Activated naive CD4-positive, alpha-beta T cell treated with anti-CD3 and anti-CD28 coated beads, Interleukin-2, amount 50 U/mL, for 16 hours (primary cell): ENCODE data around the gene CMSS1.
"Not testable (repeated sequence)": the region's sequence is repeated elsewhere in the genome, so short reads cannot be mapped to it uniquely, and the experiment has no call there.

Source experiments
- DNase-seq: peaks from one replicate; pipeline ENCODE4 v3.0.0-alpha.2; 2020

Gene CMSS1

GRCh38 chr3:100032243-100032642 lies 214.6 kb downstream of the CMSS1 start:
- no peak for DNase-seq

GRCh38 chr3:100033184-100033583 lies 215.5 kb downstream of the CMSS1 start:
- no peak for DNase-seq

DNA sequence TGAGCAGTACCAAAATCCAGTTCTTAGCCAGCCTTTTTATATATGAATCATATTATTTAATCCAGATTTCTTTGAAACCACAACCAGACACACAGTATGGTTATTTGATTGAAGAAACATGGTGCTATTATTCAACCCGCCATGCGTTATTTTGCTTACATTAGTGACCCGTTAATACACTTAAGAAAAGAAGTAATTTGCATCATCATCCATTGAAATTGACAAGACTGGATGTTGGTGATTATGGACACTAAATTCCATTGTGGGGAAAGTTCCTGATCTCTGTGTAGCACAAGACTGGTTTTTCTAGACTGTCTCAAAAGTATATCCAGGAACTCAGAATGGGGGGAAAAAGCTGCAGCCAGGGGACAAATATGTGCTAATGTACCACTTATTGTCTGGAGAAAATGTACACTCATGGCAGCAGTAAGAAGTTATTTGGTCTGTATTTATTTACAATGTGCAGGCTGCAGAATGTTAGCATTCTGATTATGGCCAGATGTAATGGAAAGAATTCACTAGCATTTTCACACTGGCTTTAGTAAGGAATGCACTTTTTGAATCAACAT lies 216.3 kb downstream of the CMSS1 start:
- no peak for DNase-seq

DNA sequence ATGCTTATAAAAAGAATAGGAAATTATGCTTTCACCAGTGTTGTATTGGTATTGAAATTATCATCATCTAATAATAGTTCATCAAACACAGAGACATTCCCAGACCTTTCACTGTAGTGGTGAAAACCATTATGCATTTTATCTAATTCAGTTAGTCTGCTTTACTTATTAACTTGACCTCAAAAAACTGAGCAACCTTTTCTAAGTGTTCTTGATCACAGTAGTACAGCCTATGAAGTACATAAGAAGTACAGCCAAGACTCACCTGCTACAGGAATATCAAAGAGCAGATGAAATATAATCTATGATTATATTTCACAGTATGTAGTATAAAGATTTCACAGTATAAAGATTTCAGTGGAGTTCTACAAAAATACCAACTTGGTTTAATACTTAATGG lies 221.4 kb downstream of the CMSS1 start:
- no peak for DNase-seq

GRCh38 chr3:100040451-100041225 lies 223.0 kb downstream of the CMSS1 start:
- DNase-seq: no peak

GRCh38 chr3:100041328-100041749 lies 223.7 kb downstream of the CMSS1 start:
- no peak for DNase-seq

GRCh38 chr3:100042166-100042981 lies 224.7 kb downstream of the CMSS1 start:
- DNase-seq: no peak

DNA sequence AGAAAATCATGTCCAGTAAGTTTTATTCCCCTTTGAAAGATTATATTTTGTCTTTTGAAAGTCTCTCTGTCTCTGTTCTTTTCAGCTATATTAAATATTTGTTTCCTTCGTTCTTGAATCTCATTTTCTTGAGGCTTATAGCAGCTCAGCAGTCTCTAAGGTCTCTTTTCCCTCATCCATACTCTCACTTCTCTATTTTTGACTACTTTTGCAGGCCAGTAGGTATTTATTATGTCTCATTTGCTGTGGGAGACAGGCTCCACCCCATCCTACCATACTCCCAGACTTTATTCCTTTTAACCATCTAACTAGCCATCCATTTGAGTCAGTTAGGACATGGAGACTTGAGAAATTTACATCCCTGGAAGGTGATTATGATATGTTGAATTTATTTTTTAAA lies 225.6 kb downstream of the CMSS1 start:
- no peak for DNase-seq

DNA sequence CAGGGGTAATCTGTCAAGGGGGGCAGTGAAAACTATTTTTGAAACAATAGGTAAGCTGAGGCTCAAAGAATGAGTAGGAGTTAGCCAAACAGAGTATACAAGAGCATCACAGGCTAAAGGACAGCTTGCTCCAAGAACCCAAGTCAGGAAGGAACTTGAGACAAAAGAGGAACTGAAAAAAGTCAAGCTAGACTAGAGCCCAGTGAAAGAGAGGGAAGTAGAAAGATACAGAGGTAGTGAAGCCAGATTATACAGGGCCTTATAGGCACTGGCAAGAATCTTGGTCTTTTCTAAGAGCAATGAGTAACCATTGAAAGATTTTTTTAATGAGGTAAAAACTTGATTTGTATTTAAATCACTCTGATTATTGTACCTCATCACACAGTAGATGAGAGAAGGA lies 226.7 kb downstream of the CMSS1 start:
- no peak for DNase-seq

DNA sequence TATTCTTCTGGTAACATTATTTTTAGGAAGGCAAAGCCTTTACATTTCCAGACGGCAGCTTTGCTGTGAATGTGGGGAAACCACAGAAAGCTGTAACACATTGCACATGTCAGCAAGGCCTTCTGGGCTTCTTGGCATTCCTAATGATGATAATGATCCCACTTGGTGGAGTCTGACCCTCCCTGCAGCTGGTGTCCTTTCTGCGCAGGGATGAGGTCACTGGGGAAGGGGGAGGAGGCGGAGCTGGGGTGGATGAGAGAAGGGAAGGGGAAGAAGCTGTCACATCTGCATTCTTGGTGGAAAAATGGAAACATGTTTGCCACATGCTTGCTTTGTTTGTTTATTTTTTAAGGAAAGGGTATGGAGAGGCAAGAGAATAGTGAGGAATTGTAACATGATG lies 228.0 kb downstream of the CMSS1 start:
- no peak for DNase-seq

DNA sequence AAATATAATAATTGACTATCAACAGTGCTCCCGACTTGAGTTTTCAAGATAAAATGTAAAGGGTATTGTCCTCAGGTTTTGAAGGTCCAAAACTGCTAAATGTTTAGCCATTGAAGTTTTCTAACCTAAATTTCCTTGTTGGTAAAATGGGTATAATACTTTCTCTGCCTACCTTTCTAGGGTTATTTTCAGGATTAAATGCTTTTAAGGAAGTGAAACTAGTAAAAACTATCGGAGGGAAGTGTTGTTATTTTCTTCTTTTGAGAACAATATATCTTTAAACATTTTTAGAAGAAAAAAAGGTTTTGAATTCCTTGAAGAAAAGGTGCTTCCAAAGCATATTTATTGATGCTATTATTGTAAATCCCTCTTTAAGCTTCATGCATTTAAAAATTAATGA lies 229.3 kb downstream of the CMSS1 start:
- DNase-seq: no peak

GRCh38 chr3:100047455-100048141 lies 229.9 kb downstream of the CMSS1 start:
- DNase-seq: no peak

GRCh38 chr3:100048248-100048647 lies 230.6 kb downstream of the CMSS1 start:
- DNase-seq: no peak

DNA sequence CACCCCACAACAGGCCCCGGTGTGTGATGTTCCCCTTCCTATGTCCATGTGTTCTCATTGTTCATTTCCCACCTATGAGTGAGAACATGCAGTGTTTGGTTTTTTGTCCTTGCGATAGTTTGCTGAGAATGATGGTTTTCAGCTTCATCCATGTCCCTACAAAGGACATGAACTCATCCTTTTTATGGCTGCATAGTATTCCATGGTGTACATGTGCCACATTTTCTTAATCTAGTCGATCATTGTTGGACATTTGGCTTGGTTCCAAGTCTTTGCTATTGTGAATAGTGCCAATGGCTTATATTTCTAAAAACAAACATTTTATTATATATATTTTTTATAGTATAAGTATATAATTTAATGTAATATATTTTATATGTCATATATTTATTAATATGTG lies 233.9 kb downstream of the CMSS1 start:
- DNase-seq: not testable (repeated sequence)

GRCh38 chr3:100053951-100054620 lies 236.4 kb downstream of the CMSS1 start:
- DNase-seq: no peak

DNA sequence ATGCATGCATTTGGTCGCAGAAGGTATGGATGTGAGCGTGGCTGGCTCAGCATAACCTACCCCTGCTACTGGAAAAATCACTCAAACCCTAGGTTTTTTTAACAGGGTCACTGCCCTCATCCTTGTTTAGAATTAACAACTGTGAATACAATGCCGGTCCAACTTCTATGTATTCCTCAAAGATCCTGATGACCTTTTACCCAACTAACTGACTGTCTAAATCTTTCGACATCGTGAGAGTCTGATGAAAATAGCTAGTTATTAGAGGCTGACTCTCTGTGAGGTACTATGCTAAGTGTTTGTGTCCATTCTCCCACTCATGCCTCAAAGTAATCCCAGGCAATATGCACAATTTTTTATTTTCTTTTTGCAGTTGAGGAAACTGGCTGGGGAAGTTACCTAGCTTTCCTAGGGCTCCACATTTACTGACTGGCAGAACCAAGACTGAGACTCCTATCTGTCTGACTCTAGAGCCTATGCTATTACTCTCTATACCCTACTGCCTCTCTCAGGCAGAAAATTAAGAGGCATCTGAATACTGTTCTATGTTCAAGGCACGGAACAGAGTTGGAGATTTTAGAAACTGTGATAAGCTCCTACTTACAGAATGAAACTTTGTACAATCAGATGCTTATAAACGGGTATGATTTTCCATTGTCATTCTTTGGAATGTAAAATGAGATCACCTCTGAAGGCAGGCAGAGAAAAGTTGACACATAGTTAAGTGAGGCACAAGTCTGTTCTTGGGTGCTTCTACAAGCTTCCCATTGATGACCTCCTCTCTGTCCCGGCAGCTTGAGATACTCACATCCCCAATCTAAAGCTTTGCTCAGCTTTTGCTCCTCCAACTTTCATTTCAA lies 240.3 kb downstream of the CMSS1 start:
- no peak for DNase-seq

DNA sequence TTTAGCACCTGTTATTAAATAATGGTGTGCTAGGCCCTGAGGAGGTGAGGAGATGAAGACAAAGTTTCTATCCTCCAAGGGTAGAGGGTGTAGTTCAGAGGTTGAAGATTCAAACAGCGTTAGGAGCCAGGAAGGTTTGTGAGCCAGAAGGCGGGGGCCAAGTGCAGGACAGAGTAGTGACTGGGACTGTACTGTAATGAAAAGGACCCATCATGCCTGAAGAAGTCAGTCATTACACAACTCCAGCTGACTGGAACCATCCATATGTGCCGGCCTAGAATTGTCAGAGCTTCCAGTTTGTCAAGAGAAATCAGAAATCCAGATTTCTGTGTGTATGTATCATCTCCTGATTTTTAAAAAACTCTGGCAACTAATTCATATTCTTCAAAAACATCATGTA lies 241.8 kb downstream of the CMSS1 start:
- no peak for DNase-seq

GRCh38 chr3:100060685-100061484 lies 243.2 kb downstream of the CMSS1 start:
- DNase-seq: no peak

- no peak for DNase-seq
Measured at GRCh38 chr3:100062665-100063064, 245.0 kb downstream of the CMSS1 start.

GRCh38 chr3:100063929-100064461 lies 246.3 kb downstream of the CMSS1 start:
- DNase-seq: no peak

- DNase-seq: no peak
Measured at GRCh38 chr3:100067589-100067988, 249.9 kb downstream of the CMSS1 start.
